Measurements from ENCODE around the gene SHKBP1. TPM values are rescaled to one million over a fixed set of nuclear protein-coding genes. Genes with fewer than 3 reads are reported as not detected.

The SHKBP1 gene
- total and polyA plus RNA-seq, 4 donors = 10.1 to 22.9 (median 15.4) TPM

- Histone ChIP-seq H3K9ac (ENCODE audit: low read depth in 1 of 2, low read length in 2 of 2) (no peak overlapping the region), H3K9me3 (ENCODE audit: control insufficient read depth in 4 of 4, low read length in 3 of 4) (no peaks in the 10 kb centered on the region), H3K4me1 (ENCODE audit: control insufficient read depth in 4 of 4, insufficient read depth in 4 of 4, low read length in 3 of 4) (no peaks in the 10 kb centered on the region), H3K36me3 (ENCODE audit: control insufficient read depth in 4 of 4, insufficient read depth in 3 of 4, low read depth in 1 of 4, low read length in 3 of 4) (no peaks in the 10 kb centered on the region), H3K27ac (ENCODE audit: low read depth in 1 of 2, low read length in 2 of 2) (no peak overlapping the region), H3K4me3 (ENCODE audit: low read depth in 1 of 3, low read length in 3 of 3) (no peak overlapping the region), H3K27me3 (ENCODE audit: control insufficient read depth in 4 of 4, insufficient read depth in 4 of 4, low read length in 3 of 4) (no peaks in the 10 kb centered on the region)
- DNase-seq (ENCODE audit: low spot score) = no peak
- WGBS = 69% methylated on average over 2 of the region's 2 CpGs
- TF ChIP-seq, protein P1, sequence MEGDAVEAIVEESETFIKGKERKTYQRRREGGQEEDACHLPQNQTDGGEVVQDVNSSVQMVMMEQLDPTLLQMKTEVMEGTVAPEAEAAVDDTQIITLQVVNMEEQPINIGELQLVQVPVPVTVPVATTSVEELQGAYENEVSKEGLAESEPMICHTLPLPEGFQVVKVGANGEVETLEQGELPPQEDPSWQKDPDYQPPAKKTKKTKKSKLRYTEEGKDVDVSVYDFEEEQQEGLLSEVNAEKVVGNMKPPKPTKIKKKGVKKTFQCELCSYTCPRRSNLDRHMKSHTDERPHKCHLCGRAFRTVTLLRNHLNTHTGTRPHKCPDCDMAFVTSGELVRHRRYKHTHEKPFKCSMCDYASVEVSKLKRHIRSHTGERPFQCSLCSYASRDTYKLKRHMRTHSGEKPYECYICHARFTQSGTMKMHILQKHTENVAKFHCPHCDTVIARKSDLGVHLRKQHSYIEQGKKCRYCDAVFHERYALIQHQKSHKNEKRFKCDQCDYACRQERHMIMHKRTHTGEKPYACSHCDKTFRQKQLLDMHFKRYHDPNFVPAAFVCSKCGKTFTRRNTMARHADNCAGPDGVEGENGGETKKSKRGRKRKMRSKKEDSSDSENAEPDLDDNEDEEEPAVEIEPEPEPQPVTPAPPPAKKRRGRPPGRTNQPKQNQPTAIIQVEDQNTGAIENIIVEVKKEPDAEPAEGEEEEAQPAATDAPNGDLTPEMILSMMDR (IDR thresholded peaks at IDR 0.05; ENCODE audit: low read depth, low read length, missing input control) = no peak
- TF ChIP-seq REST (IDR thresholded peaks at IDR 0.05) (no peak), ATF3 (IDR thresholded peaks at IDR 0.05) (no peak), RAD21 (IDR thresholded peaks at IDR 0.05) (no peak), EGR1 (IDR thresholded peaks at IDR 0.05; ENCODE audit: low read depth in 2 of 2) (no peak), TAF1 (conservative IDR thresholded peaks at IDR 0.05) (no peak), FOXA2 (IDR thresholded peaks at IDR 0.05) (no peak), YY1 (IDR thresholded peaks at IDR 0.05) (no peak), RXRA (IDR thresholded peaks at IDR 0.05) (no peak), SP1 (IDR thresholded peaks at IDR 0.05) (no peak)
- TF ChIP-seq, protein P2, sequence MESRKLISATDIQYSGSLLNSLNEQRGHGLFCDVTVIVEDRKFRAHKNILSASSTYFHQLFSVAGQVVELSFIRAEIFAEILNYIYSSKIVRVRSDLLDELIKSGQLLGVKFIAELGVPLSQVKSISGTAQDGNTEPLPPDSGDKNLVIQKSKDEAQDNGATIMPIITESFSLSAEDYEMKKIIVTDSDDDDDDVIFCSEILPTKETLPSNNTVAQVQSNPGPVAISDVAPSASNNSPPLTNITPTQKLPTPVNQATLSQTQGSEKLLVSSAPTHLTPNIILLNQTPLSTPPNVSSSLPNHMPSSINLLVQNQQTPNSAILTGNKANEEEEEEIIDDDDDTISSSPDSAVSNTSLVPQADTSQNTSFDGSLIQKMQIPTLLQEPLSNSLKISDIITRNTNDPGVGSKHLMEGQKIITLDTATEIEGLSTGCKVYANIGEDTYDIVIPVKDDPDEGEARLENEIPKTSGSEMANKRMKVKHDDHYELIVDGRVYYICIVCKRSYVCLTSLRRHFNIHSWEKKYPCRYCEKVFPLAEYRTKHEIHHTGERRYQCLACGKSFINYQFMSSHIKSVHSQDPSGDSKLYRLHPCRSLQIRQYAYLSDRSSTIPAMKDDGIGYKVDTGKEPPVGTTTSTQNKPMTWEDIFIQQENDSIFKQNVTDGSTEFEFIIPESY (IDR thresholded peaks at IDR 0.05) = no peak
Observed at GRCh38 chr19:40621283-40621682, 44.6 kb downstream of the SHKBP1 start.

- Histone ChIP-seq H3K27ac (ENCODE audit: low read depth in 1 of 2, low read length in 2 of 2) (no peak overlapping the region), H3K9me3 (ENCODE audit: control insufficient read depth in 4 of 4, low read length in 3 of 4) (no peaks in the 10 kb centered on the region), H3K27me3 (ENCODE audit: control insufficient read depth in 4 of 4, insufficient read depth in 4 of 4, low read length in 3 of 4) (no peaks in the 10 kb centered on the region), H3K4me3 (ENCODE audit: low read depth in 1 of 3, low read length in 3 of 3) (no peak overlapping the region), H3K36me3 (ENCODE audit: control insufficient read depth in 4 of 4, insufficient read depth in 3 of 4, low read depth in 1 of 4, low read length in 3 of 4) (no peaks in the 10 kb centered on the region), H3K4me1 (ENCODE audit: control insufficient read depth in 4 of 4, insufficient read depth in 4 of 4, low read length in 3 of 4) (no peaks in the 10 kb centered on the region), H3K9ac (ENCODE audit: low read depth in 1 of 2, low read length in 2 of 2) (no peak overlapping the region)
- DNase-seq (ENCODE audit: low spot score) = no peak
- TF ChIP-seq, protein P2 (IDR thresholded peaks at IDR 0.05) = no peak
- TF ChIP-seq FOXA2 (IDR thresholded peaks at IDR 0.05) = no peak
- no peak for TF ChIP-seq YY1 (IDR thresholded peaks at IDR 0.05)
- 91% methylated on average over 24 of the region's 24 CpGs for WGBS
Observed at GRCh38 chr19:40621966-40622772, 45.5 kb downstream of the SHKBP1 start.
